ENCODE data around the gene INTS6L. TPM values are rescaled to one million over a fixed set of nuclear protein-coding genes. Genes with fewer than 3 reads are reported as not detected.

The INTS6L gene
- total and polyA plus RNA-seq, 8 donors, result 6.2 to 40.6 (median 34.5) TPM

GRCh38 chrX:135522132-135522530 lies 1.7 kb downstream of the INTS6L start:
- ATAC-seq (no peak), DNase-seq (no peak)
- H3K27ac ChIP-seq, result peak overlapping the region; percentile 78 to 93
- no peaks in the 10 kb centered on the region for H3K36me3 ChIP-seq
- H3K4me3 ChIP-seq, result peak overlapping the region; percentile 40 to 58
- H3K27me3 ChIP-seq, result no peaks in the 10 kb centered on the region
- no peaks in the 10 kb centered on the region for H3K9me3 ChIP-seq
- TF ChIP-seq, protein P1, sequence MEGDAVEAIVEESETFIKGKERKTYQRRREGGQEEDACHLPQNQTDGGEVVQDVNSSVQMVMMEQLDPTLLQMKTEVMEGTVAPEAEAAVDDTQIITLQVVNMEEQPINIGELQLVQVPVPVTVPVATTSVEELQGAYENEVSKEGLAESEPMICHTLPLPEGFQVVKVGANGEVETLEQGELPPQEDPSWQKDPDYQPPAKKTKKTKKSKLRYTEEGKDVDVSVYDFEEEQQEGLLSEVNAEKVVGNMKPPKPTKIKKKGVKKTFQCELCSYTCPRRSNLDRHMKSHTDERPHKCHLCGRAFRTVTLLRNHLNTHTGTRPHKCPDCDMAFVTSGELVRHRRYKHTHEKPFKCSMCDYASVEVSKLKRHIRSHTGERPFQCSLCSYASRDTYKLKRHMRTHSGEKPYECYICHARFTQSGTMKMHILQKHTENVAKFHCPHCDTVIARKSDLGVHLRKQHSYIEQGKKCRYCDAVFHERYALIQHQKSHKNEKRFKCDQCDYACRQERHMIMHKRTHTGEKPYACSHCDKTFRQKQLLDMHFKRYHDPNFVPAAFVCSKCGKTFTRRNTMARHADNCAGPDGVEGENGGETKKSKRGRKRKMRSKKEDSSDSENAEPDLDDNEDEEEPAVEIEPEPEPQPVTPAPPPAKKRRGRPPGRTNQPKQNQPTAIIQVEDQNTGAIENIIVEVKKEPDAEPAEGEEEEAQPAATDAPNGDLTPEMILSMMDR (IDR thresholded peaks at IDR 0.05), result no peak
- intact Hi-C loops (cut with DNase I), result no loop called here
- peaks cover 0 to 14% of the 10 kb centered on the region in 2 donors for H3K4me1 ChIP-seq

DNA sequence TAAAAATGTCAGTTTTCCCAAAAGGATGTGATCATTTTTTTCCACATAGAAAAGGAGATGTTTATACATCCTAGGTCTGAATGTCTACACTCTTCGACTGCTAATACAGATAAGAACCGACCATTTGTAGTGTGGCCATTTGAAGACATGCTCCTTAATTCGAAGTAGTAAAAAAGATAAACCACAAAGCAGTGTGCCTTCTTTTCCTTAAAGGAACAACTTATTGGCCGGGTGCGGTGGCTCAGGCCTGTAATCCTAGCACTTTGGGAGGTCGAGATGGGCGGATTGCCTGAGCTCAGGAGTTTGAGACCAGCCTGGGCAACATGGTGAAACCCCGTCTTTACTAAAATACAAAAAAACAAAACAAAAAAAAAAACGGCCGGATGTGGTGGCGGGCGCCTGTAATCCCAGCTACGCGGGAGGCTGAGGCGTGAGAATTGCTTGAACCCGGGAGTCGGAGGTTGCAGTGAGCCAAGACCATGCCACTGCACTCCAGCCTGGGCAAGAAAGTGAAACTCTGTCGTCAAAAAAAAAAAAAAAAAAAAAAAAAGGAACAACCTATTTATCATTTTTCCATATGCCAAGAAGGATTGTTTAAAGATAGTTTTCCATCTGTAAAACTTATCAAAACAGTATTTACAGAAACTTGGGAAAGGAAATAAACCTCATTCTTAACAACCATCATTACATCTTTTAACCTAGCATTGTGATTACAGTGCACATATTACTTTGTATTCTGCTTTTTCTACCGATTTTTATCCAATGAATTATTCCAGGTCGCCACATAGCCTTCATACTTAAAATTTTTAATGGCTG lies 2.6 kb downstream of the INTS6L start:
- Histone ChIP-seq H3K4me3 (peak overlapping the region in 1 of 2 donors; percentile 58), H3K27me3 (no peaks in the 10 kb centered on the region), H3K27ac (peak overlapping the region in 1 of 2 donors; percentile 93), H3K9me3 (no peaks in the 10 kb centered on the region), H3K4me1 (peaks cover 0 to 14% of the 10 kb centered on the region in 2 donors), H3K36me3 (no peaks in the 10 kb centered on the region)
- no peak for ATAC-seq
- TF ChIP-seq, protein P1 (IDR thresholded peaks at IDR 0.05), result no peak
- DNase-seq, result no peak
- intact Hi-C loops (cut with DNase I), result no loop called here

- Histone ChIP-seq H3K4me3 (no peak overlapping the region), H3K27me3 (no peaks in the 10 kb centered on the region), H3K9me3 (no peaks in the 10 kb centered on the region), H3K27ac (no peak overlapping the region), H3K4me1 (no peaks in the 10 kb centered on the region), H3K36me3 (no peaks in the 10 kb centered on the region)
- TF ChIP-seq, protein P1 (IDR thresholded peaks at IDR 0.05), result no peak
- ATAC-seq, result no peak
- intact Hi-C loops (cut with DNase I), result no loop called here
- DNase-seq, result no peak
Observed at GRCh38 chrX:135528254-135528653, 7.8 kb downstream of the INTS6L start.

GRCh38 chrX:135528756-135529155 lies 8.3 kb downstream of the INTS6L start:
- intact Hi-C loops (cut with DNase I), result no loop called here
- H3K4me3 ChIP-seq, result no peak overlapping the region

GRCh38 chrX:135530097-135530496 lies 9.6 kb downstream of the INTS6L start:
- Histone ChIP-seq H3K9me3 (no peaks in the 10 kb centered on the region), H3K27me3 (no peaks in the 10 kb centered on the region), H3K4me1 (no peaks in the 10 kb centered on the region), H3K4me3 (no peak overlapping the region), H3K36me3 (no peaks in the 10 kb centered on the region), H3K27ac (no peak overlapping the region)
- intact Hi-C loops (cut with DNase I), result no loop called here
- TF ChIP-seq, protein P1 (IDR thresholded peaks at IDR 0.05), result no peak
- ATAC-seq, result no peak
- no peak for DNase-seq

More at GRCh38 chrX:135528756-135529155, 8.3 kb downstream of the INTS6L start:
- Histone ChIP-seq H3K36me3 (no peaks in the 10 kb centered on the region), H3K4me1 (no peaks in the 10 kb centered on the region), H3K27ac (no peak overlapping the region), H3K27me3 (no peaks in the 10 kb centered on the region), H3K9me3 (no peaks in the 10 kb centered on the region)
- TF ChIP-seq, protein P1 (IDR thresholded peaks at IDR 0.05), result no peak
- ATAC-seq (no peak), DNase-seq (no peak)

Data from left lung (tissue), 10 donors.